Amniotic stem cell (primary cell): ENCODE results near the gene ZIC2.

Experiments used
- DNase-seq: peaks from one replicate; lab custom pipeline; 2025; lab: John Stamatoyannopoulos, UW

The ZIC2 gene

GRCh38 chr13:99959540-99960230 lies 21.9 kb upstream of the ZIC2 start:
- no peak for DNase-seq

- no peak for DNase-seq
Observed at GRCh38 chr13:99960663-99961311, 20.8 kb upstream of the ZIC2 start.

- no peak for DNase-seq
Observed at GRCh38 chr13:99961636-99962035, 19.9 kb upstream of the ZIC2 start.

GRCh38 chr13:99962242-99962641 lies 19.3 kb upstream of the ZIC2 start:
- no peak for DNase-seq

GRCh38 chr13:99963816-99964339 lies 17.7 kb upstream of the ZIC2 start:
- no peak for DNase-seq

GRCh38 chr13:99965329-99966000 lies 16.1 kb upstream of the ZIC2 start:
- DNase-seq = no peak

- DNase-seq = no peak
Observed at GRCh38 chr13:99966064-99966805, 15.3 kb upstream of the ZIC2 start.

GRCh38 chr13:99967498-99967868 lies 14.1 kb upstream of the ZIC2 start:
- DNase-seq = no peak

GRCh38 chr13:99967869-99968520 lies 13.6 kb upstream of the ZIC2 start:
- DNase-seq = no peak

GRCh38 chr13:99968521-99969452 lies 12.8 kb upstream of the ZIC2 start:
- DNase-seq = no peak

- DNase-seq = no peak
Observed at GRCh38 chr13:99969453-99969918, 12.1 kb upstream of the ZIC2 start.

GRCh38 chr13:99969919-99970650 lies 11.5 kb upstream of the ZIC2 start:
- DNase-seq = no peak

GRCh38 chr13:99970651-99971575 lies 10.7 kb upstream of the ZIC2 start:
- DNase-seq = no peak

GRCh38 chr13:99971576-99972189 lies 9.9 kb upstream of the ZIC2 start, which contains the start of gene ZIC5:
ZIC5 (minus strand) TSS chr13:99971767; CDS start chr13:99971603, 164 bp downstream.
- DNase-seq = no peak

GRCh38 chr13:99972190-99972731 lies 9.3 kb upstream of the ZIC2 start:
- no peak for DNase-seq

- no peak for DNase-seq
Observed at GRCh38 chr13:99973163-99973807, 8.3 kb upstream of the ZIC2 start.

- DNase-seq = no peak
Observed at GRCh38 chr13:99973808-99974185, 7.8 kb upstream of the ZIC2 start.
